Stomach (tissue), 9 donors: ENCODE data around the gene DGKQ. TPM values are rescaled to one million over a fixed set of nuclear protein-coding genes. Genes with fewer than 3 reads are reported as not detected.

Experiments
- DNase-seq, 2 donors: peaks; one replicate each; pipeline versions ENCODE4 v3.0.0 to v3.0.0-alpha.2; 2013 to 2019
- H3K27ac ChIP-seq, 5 donors: fragments of 200-600 bp in 4 of 5; sonication (generic) in 4 of 5; one replicate each; pipeline ENCODE4 v1.5.1; 2013 to 2019; ENCODE audit warnings: mild to moderate bottlenecking in 1 of 5, moderate library complexity in 1 of 5
- H3K27me3 ChIP-seq, 3 donors: fragments of 200-600 bp; sonication (generic); one replicate each; pipeline ENCODE4 v1.5.1; 2017 to 2019; ENCODE audit warnings: mixed run types in 1 of 3
- H3K36me3 ChIP-seq, 4 donors: fragments of 200-600 bp; sonication (generic); 1 replicate in 3 of 4; 2 replicates in 1 of 4; pipeline ENCODE4 v1.5.1; 2016 to 2019
- H3K4me1 ChIP-seq, 4 donors: fragments of 200-600 bp; sonication (generic); one replicate each; pipeline ENCODE4 v1.5.1; 2016 to 2019
- H3K4me3 ChIP-seq, 4 donors: fragments of 200-600 bp; sonication (generic) in 3 of 4; one replicate each; pipeline ENCODE4 v1.5.1; 2016 to 2019; ENCODE audit warnings: mild to moderate bottlenecking in 1 of 4
- H3K9me3 ChIP-seq, 4 donors: fragments of 200-600 bp; sonication (generic); one replicate each; pipeline ENCODE4 v1.5.1; 2016 to 2019
- CTCF ChIP-seq, 7 experiments: fragments of 450-650 bp in 4 of 7; fragments of 200-600 bp in 3 of 7; sonication (generic) in 3 of 7; IDR thresholded peaks; one replicate each; pipeline ENCODE4 v1.5.1; 2016 to 2019; ENCODE audit warnings: antibody characterized with exemption in 7 of 7, control low read depth in 2 of 7, mild to moderate bottlenecking in 1 of 7
- EP300 ChIP-seq: sonication (generic); formaldehyde crosslinking; IDR thresholded peaks from one replicate; pipeline ENCODE4 v1.6.1; 2017; ENCODE audit warnings: antibody characterized with exemption
- POLR2A ChIP-seq, 4 donors: fragments of 450-650 bp; IDR thresholded peaks; one replicate each; pipeline ENCODE4 v1.6.1; 2016; ENCODE audit warnings: antibody characterized with exemption in 4 of 4, control low read depth in 2 of 4, mild to moderate bottlenecking in 1 of 4, moderate library complexity in 1 of 4
- POLR2AphosphoS5 ChIP-seq, 3 donors: sonication (generic); formaldehyde crosslinking; IDR thresholded peaks; one replicate each; pipeline ENCODE4 v1.6.1; 2016; ENCODE audit warnings: antibody characterized with exemption in 3 of 3
- WGBS, 5 donors: extraction: QIAGEN DNeasy Blood & Tissue Kit in 3 of 5; methylation state at CpG; one replicate each; pipeline versions ENCODE4 v1.1.5 to v1.1.7; 2013 to 2018; 5-methylcytosine and 5-hydroxymethylcytosine counted together
- intact Hi-C: fragments of 100-400 bp; cut with DNase I; formaldehyde crosslinking; loops from one replicate; pipeline ENCODE4 v1.15.1; 2023; ENCODE audit warnings: low total_unique reads
- polyA plus RNA-seq, 3 donors: library from polyadenylated mRNA; stranded (reverse); fragments of 200-250 nt; gene quantifications; one replicate each; pipeline ENCODE4 v1.2.3, GENCODE V29; 2013
- total RNA-seq, 5 donors: library from RNA; depleted of rRNA; stranded (reverse); fragments of >200 nt; gene quantifications; one replicate each; pipeline versions ENCODE4 v1.1.0 to v1.2.3, GENCODE V29; 2014 to 2016
- donor health status: healthy with polysubstance abuse.
- donor health status: Bipolar disorder and iron deficiency.
- donor health status: healthy.

DGKQ gene
- total and polyA plus RNA-seq, 8 donors: 3.8 to 176 (median 7.3) TPM

GRCh38 chr4:917466-917865 is 55.9 kb downstream of the DGKQ start:
- no peak for TF ChIP-seq EP300
- TF ChIP-seq POLR2AphosphoS5 (IDR thresholded peaks at IDR 0.05): no peak
- no peak for TF ChIP-seq POLR2A (IDR thresholded peaks at IDR 0.05)
- no peak for TF ChIP-seq CTCF (IDR thresholded peaks at IDR 0.05)
- Histone ChIP-seq H3K9me3 (no peaks in the 10 kb centered on the region), H3K4me3 (no peak overlapping the region), H3K4me1 (peaks cover 12 to 45% (median 27%) of the 10 kb centered on the region in 4 donors), H3K27ac (no peak overlapping the region), H3K27me3 (no peaks in the 10 kb centered on the region), H3K36me3 (peaks cover 4 to 18% (median 13%) of the 10 kb centered on the region in 4 donors)
- intact Hi-C loops: no loop called here
- 90 to 98% (median 97%) methylated on average over 7 of the region's 7 CpGs for WGBS, 5 donors
- DNase-seq: no peak

GRCh38 chr4:915595-915994 is 57.8 kb downstream of the DGKQ start:
- peaks cover 22 to 30% (median 28%) of the 10 kb centered on the region in 4 donors for H3K36me3 ChIP-seq
- H3K27ac ChIP-seq: no peak overlapping the region
- TF ChIP-seq CTCF (IDR thresholded peaks at IDR 0.05): no peak
- TF ChIP-seq POLR2A (IDR thresholded peaks at IDR 0.05): no peak
- no peak for TF ChIP-seq EP300
- TF ChIP-seq POLR2AphosphoS5 (IDR thresholded peaks at IDR 0.05): no peak
- H3K27me3 ChIP-seq: no peaks in the 10 kb centered on the region
- H3K4me3 ChIP-seq: peak overlapping the region in 1 of 4 donors; percentile 6
- WGBS, 5 donors: 42 to 55% (median 52%) methylated on average over 8 of the region's 8 CpGs
- H3K4me1 ChIP-seq: peaks cover 12 to 40% (median 18%) of the 10 kb centered on the region in 4 donors
- DNase-seq: peak in 1 of 2 donors; percentile 34
- intact Hi-C loops: no loop called here
- H3K9me3 ChIP-seq: no peaks in the 10 kb centered on the region

- TF ChIP-seq EP300 (no peak), POLR2A (IDR thresholded peaks at IDR 0.05) (no peak), POLR2AphosphoS5 (IDR thresholded peaks at IDR 0.05) (no peak), CTCF (IDR thresholded peaks at IDR 0.05) (no peak)
- Histone ChIP-seq H3K4me3 (peak overlapping the region in 1 of 4 donors; percentile 6), H3K4me1 (peaks cover 12 to 35% (median 18%) of the 10 kb centered on the region in 4 donors), H3K27me3 (no peaks in the 10 kb centered on the region), H3K36me3 (peaks cover 24 to 35% (median 33%) of the 10 kb centered on the region in 4 donors), H3K9me3 (no peaks in the 10 kb centered on the region), H3K27ac (no peak overlapping the region)
- intact Hi-C loops: no loop called here
- no peak for DNase-seq
- 48 to 83% (median 75%) methylated on average over 3 to 20 of the region's 20 CpGs for WGBS, 5 donors
Observed at GRCh38 chr4:915041-915474, 58.3 kb downstream of the DGKQ start.

GRCh38 chr4:914531-914930 is 58.8 kb downstream of the DGKQ start:
- Histone ChIP-seq H3K27ac (no peak overlapping the region), H3K27me3 (no peaks in the 10 kb centered on the region), H3K9me3 (no peaks in the 10 kb centered on the region), H3K4me3 (no peak overlapping the region), H3K36me3 (peaks cover 24 to 41% (median 39%) of the 10 kb centered on the region in 4 donors), H3K4me1 (peaks cover 12 to 29% (median 17%) of the 10 kb centered on the region in 4 donors)
- intact Hi-C loops: no loop called here
- TF ChIP-seq EP300: no peak
- TF ChIP-seq POLR2A (IDR thresholded peaks at IDR 0.05): no peak
- TF ChIP-seq POLR2AphosphoS5 (IDR thresholded peaks at IDR 0.05): no peak
- no peak for TF ChIP-seq CTCF (IDR thresholded peaks at IDR 0.05)
- no peak for DNase-seq
- WGBS, 5 donors: 85 to 94% (median 93%) methylated on average over 9 to 21 of the region's 21 CpGs
